SK-N-SH (cell line): ENCODE data around the gene EIF5. TPM values are rescaled to one million over a fixed set of nuclear protein-coding genes. Genes with fewer than 3 reads are reported as not detected.

ENCODE experiments used
- CTCF ChIA-PET: fragments of 300-600, 350-600 bp; formaldehyde crosslinking; extraction: SDS; loops from one replicate; lab custom pipeline; 2021; lab: Yijun Ruan, JAX
- POLR2A ChIA-PET: fragments of 350-600 bp; sonication (Branson Sonifier 250); formaldehyde crosslinking; extraction: SDS; loops from one replicate; lab custom pipeline; 2020; ENCODE audit warnings: antibody characterized with exemption, inconsistent platforms; lab: Yijun Ruan, JAX
- DNase-seq: peaks from one replicate; pipeline ENCODE4 v3.0.0; 2012
- H2AFZ ChIP-seq: fragments of 200-600 bp; sonication (generic); 2 replicates; pipeline ENCODE4 v1.8.1; 2016; ENCODE audit warnings: antibody characterized with exemption, mild to moderate bottlenecking, low read depth
- H3F3A ChIP-seq: fragments of 200-600 bp; sonication (generic); replicated peaks from 2 replicates; pipeline ENCODE3; 2016; ENCODE audit warnings: antibody characterized with exemption, mild to moderate bottlenecking; ENCODE audit not compliant: insufficient read depth
- H3K27ac ChIP-seq, 2 experiments: fragments of 200-500 bp in 1 of 2; fragments of 200-600 bp in 1 of 2; sonication (Bioruptor generic) in 1 of 2; sonication (generic), shearing (Covaris generic) in 1 of 2; 2 replicates each; pipeline versions ENCODE4 v1.5.1 to v1.6.1; 2014 to 2016; ENCODE audit warnings: low read depth in 2 of 2, inconsistent platforms in 1 of 2, low read length in 1 of 2, mild to moderate bottlenecking in 1 of 2, mixed read lengths in 1 of 2
- H3K27me3 ChIP-seq: fragments of 200-600 bp; sonication (generic), shearing (Covaris generic); 2 replicates; pipeline ENCODE4 v1.6.1; 2016; ENCODE audit warnings: mixed run types; ENCODE audit not compliant: insufficient read depth
- H3K36me3 ChIP-seq, 2 experiments: fragments of 200-500 bp in 1 of 2; fragments of 200-600 bp in 1 of 2; sonication (Bioruptor generic) in 1 of 2; sonication (generic) in 1 of 2; replicated peaks in 1 of 2; 2 replicates each; pipeline versions ENCODE3 to v1.5.1; 2014 to 2016; ENCODE audit warnings: low read length in 1 of 2, mild to moderate bottlenecking in 1 of 2; ENCODE audit not compliant: insufficient read depth in 2 of 2, control insufficient read depth in 1 of 2
- H3K4me1 ChIP-seq, 2 experiments: fragments of 200-500 bp in 1 of 2; fragments of 200-600 bp in 1 of 2; sonication (Bioruptor generic) in 1 of 2; sonication (generic), shearing (Covaris generic) in 1 of 2; 2 replicates each; pipeline versions ENCODE4 v1.5.1 to v1.6.1; 2014 to 2016; ENCODE audit warnings: low read depth in 1 of 2, low read length in 1 of 2, mixed run types in 1 of 2; ENCODE audit not compliant: insufficient read depth in 2 of 2, control insufficient read depth in 1 of 2
- H3K4me2 ChIP-seq: fragments of 200-600 bp; sonication (generic), shearing (Covaris generic); 2 replicates; pipeline ENCODE4 v1.6.1; 2017; ENCODE audit warnings: mixed run types
- H3K4me3 ChIP-seq, 2 experiments: fragments of 200-500 bp in 1 of 2; fragments of 200-600 bp in 1 of 2; sonication (Bioruptor generic) in 1 of 2; sonication (generic), shearing (Covaris generic) in 1 of 2; 2 replicates each; pipeline versions ENCODE4 v1.5.1 to v1.8.1; 2014 to 2016; ENCODE audit warnings: low read depth in 2 of 2, inconsistent platforms in 1 of 2, low read length in 1 of 2, mild to moderate bottlenecking in 1 of 2, mixed read lengths in 1 of 2, moderate library complexity in 1 of 2
- H3K79me2 ChIP-seq: fragments of 200-600 bp; sonication (generic); 2 replicates; pipeline ENCODE4 v1.8.1; 2017; ENCODE audit warnings: mild to moderate bottlenecking; ENCODE audit not compliant: insufficient read depth
- H3K9ac ChIP-seq: fragments of 200-600 bp; sonication (generic); 2 replicates; pipeline ENCODE4 v1.6.1; 2017; ENCODE audit warnings: mixed run types
- H3K9me2 ChIP-seq: fragments of 200-600 bp; sonication (generic); 2 replicates; pipeline ENCODE4 v1.6.1; 2017; ENCODE audit warnings: mixed run types
- H3K9me3 ChIP-seq: fragments of 200-600 bp; sonication (generic); 2 replicates; pipeline ENCODE4 v1.6.1; 2017; ENCODE audit warnings: mixed run types, mild to moderate bottlenecking, moderate library complexity
- H4K20me1 ChIP-seq: fragments of 200-600 bp; sonication (generic); 2 replicates; pipeline ENCODE4 v1.6.1; 2017; ENCODE audit warnings: mild to moderate bottlenecking, mixed run types; ENCODE audit not compliant: insufficient read depth
- ELF1 ChIP-seq: IDR thresholded peaks from 2 replicates; pipeline ENCODE4 v1.4.0; 2012
- EP300 ChIP-seq, 2 experiments: IDR thresholded peaks; 2 replicates each; pipeline versions ENCODE4 v1.4.0 to v1.6.1; 2012; ENCODE audit warnings: borderline replicate concordance in 1 of 2, low read depth in 1 of 2, low read length in 1 of 2
- EZH2phosphoT487 ChIP-seq: fragments of 200-600 bp; sonication (generic); IDR thresholded peaks from 2 replicates; pipeline ENCODE4 v1.6.1; 2017; ENCODE audit warnings: low read depth, mixed run types, mild to moderate bottlenecking, antibody characterized with exemption, moderate library complexity, borderline replicate concordance
- FOSL2 ChIP-seq: IDR thresholded peaks from 2 replicates; pipeline ENCODE4 v1.4.0; 2012; ENCODE audit warnings: low read depth, mild to moderate bottlenecking, moderate library complexity, borderline replicate concordance
- GATA2 ChIP-seq: sonication (generic); formaldehyde crosslinking; IDR thresholded peaks from 2 replicates; pipeline ENCODE4 v1.5.0; 2020; ENCODE audit warnings: mild to moderate bottlenecking, missing genetic modification reagents
- MXI1 ChIP-seq: IDR thresholded peaks from 2 replicates; pipeline ENCODE4 v1.6.1; 2012; ENCODE audit warnings: mild to moderate bottlenecking, low read depth, low read length, improper control_type of control experiment
- NFIC ChIP-seq: IDR thresholded peaks from 2 replicates; pipeline ENCODE4 v1.4.0; 2012; ENCODE audit warnings: borderline replicate concordance
- POLR2AphosphoS5 ChIP-seq: IDR thresholded peaks from 2 replicates; pipeline ENCODE4 v1.6.1; 2012; ENCODE audit warnings: low read depth, low read length
- RAD21 ChIP-seq: IDR thresholded peaks from 2 replicates; pipeline ENCODE4 v1.6.1; 2012; ENCODE audit warnings: mild to moderate bottlenecking, low read length
- RCOR1 ChIP-seq: fragments of 150-350 bp; IDR thresholded peaks from 2 replicates; pipeline ENCODE4 v1.6.1; 2017; ENCODE audit warnings: antibody characterized with exemption, low read length
- RXRA ChIP-seq: IDR thresholded peaks from 2 replicates; pipeline ENCODE4 v1.4.0; 2012; ENCODE audit warnings: low read depth, mild to moderate bottlenecking, borderline replicate concordance
- TAF1 ChIP-seq: IDR thresholded peaks from 2 replicates; pipeline ENCODE4 v1.6.1; 2012; ENCODE audit warnings: low read depth, mild to moderate bottlenecking, low read length, moderate library complexity, borderline replicate concordance
- WGBS: methylation state at CpG from one replicate; pipeline ENCODE4 v1.1.6; 2017; ENCODE audit warnings: low lambda C conversion rate; 5-methylcytosine and 5-hydroxymethylcytosine counted together
- polyA plus RNA-seq, 3 experiments: library from polyadenylated mRNA; depleted of rRNA; stranded (reverse); fragments of >200 nt; gene quantifications; 2 replicates each; pipeline ENCODE4 v1.2.3, GENCODE V29; 2012
- TF ChIP-seq, protein P1 (sequence below): IDR thresholded peaks from 2 replicates; pipeline ENCODE4 v1.6.1; 2012; ENCODE audit warnings: mild to moderate bottlenecking, low read depth, low read length, moderate library complexity
- TF ChIP-seq, protein P2 (sequence below): IDR thresholded peaks from 2 replicates; pipeline ENCODE4 v1.4.0; 2012; ENCODE audit warnings: low read depth
- TF ChIP-seq, protein P3 (sequence below): IDR thresholded peaks from 2 replicates; pipeline ENCODE4; 2012
- TF ChIP-seq, protein P4 (sequence below): IDR thresholded peaks from 2 replicates; pipeline ENCODE4 v1.4.0; 2012; ENCODE audit warnings: low read depth, borderline replicate concordance

EIF5 gene
- polyA plus RNA-seq, 1 of the 3 experiments (the other 2 are of a cell fraction), result 127 TPM

DNA sequence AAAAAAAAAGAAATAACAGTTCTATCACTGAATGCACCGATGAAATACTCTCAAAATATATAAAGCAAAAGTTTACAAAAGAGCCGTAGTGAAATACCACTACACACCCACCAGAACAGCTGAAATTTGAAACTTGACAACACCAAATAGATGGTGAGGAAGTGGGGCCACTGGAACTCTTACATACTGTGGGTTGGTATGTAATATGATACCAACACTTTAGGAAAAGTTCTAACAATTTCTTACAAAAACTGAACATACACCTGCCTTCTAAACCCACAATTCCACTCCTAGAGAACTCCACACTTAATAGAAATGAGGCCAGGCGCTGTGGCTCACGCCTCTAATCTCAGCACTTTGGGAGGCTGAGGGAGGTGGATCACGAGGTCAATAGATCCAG is 14.1 kb downstream of the EIF5 start:
- DNase-seq, result no peak
- no peaks in the 10 kb centered on the region for H4K20me1 ChIP-seq
- ChIA-PET CTCF (interaction anchor here (1.1 kb wide), 1 partner anchor 42 kb away, joined by 3 read pairs; no protein-coding TSS in a partner anchor), POLR2A (interaction anchor here (1.2 kb wide), 1 partner anchor 13 kb away, joined by 3 read pairs; no protein-coding TSS in a partner anchor)
- H3K79me2 ChIP-seq, result no peaks in the 10 kb centered on the region
- H3K9ac ChIP-seq, result no peak overlapping the region
- H2AFZ ChIP-seq, result no peak overlapping the region
- H3K27me3 ChIP-seq, result no peaks in the 10 kb centered on the region
- no peak for TF ChIP-seq GATA2 (CRISPR knock-in tag)
- no peak for TF ChIP-seq FOSL2
- TF ChIP-seq, protein P1, sequence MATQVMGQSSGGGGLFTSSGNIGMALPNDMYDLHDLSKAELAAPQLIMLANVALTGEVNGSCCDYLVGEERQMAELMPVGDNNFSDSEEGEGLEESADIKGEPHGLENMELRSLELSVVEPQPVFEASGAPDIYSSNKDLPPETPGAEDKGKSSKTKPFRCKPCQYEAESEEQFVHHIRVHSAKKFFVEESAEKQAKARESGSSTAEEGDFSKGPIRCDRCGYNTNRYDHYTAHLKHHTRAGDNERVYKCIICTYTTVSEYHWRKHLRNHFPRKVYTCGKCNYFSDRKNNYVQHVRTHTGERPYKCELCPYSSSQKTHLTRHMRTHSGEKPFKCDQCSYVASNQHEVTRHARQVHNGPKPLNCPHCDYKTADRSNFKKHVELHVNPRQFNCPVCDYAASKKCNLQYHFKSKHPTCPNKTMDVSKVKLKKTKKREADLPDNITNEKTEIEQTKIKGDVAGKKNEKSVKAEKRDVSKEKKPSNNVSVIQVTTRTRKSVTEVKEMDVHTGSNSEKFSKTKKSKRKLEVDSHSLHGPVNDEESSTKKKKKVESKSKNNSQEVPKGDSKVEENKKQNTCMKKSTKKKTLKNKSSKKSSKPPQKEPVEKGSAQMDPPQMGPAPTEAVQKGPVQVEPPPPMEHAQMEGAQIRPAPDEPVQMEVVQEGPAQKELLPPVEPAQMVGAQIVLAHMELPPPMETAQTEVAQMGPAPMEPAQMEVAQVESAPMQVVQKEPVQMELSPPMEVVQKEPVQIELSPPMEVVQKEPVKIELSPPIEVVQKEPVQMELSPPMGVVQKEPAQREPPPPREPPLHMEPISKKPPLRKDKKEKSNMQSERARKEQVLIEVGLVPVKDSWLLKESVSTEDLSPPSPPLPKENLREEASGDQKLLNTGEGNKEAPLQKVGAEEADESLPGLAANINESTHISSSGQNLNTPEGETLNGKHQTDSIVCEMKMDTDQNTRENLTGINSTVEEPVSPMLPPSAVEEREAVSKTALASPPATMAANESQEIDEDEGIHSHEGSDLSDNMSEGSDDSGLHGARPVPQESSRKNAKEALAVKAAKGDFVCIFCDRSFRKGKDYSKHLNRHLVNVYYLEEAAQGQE, result no peak
- TF ChIP-seq, protein P2, sequence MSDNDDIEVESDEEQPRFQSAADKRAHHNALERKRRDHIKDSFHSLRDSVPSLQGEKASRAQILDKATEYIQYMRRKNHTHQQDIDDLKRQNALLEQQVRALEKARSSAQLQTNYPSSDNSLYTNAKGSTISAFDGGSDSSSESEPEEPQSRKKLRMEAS, result no peak
- no peak for TF ChIP-seq RCOR1
- no peak for TF ChIP-seq TAF1
- no peak overlapping the region for H3K4me2 ChIP-seq
- H3K36me3 ChIP-seq, result peaks cover 19 to 20% of the 10 kb centered on the region in 2 experiments
- H3K4me1 ChIP-seq, result no peaks in the 10 kb centered on the region
- H3K9me3 ChIP-seq, result no peaks in the 10 kb centered on the region
- H3K27ac ChIP-seq, result no peak overlapping the region
- no peak overlapping the region for H3K4me3 ChIP-seq
- 79% methylated on average over 5 of the region's 5 CpGs for WGBS
- peaks cover 32% of the 10 kb centered on the region for H3F3A ChIP-seq
- no peaks in the 10 kb centered on the region for H3K9me2 ChIP-seq

DNA sequence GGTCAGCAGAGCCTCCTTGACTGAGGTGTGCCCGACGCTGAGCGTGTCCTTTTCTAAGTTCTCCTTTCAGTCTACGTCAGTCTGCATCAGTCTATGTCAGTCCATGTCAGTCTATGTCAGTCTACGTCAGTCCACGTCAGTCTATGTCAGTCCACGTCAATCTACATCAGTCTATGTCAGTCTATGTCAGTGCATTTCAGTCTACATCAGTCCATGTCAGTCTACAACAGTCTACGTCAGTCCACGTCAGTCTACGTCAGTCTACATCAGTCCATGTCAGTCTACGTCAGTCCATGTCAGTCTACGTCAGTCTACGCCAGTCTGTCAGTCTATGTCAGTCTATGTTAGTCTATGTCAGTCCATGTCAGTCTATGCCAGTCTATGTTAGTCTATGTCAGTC is 15.9 kb downstream of the EIF5 start:
- Histone ChIP-seq H3K27ac (no peak overlapping the region), H3K9me2 (no peaks in the 10 kb centered on the region), H3K36me3 (peaks cover 1 to 2% of the 10 kb centered on the region in 2 experiments), H3K4me3 (no peak overlapping the region), H3K9ac (no peak overlapping the region), H3K79me2 (no peaks in the 10 kb centered on the region), H3F3A (peaks cover 14% of the 10 kb centered on the region), H3K4me2 (no peak overlapping the region), H4K20me1 (no peaks in the 10 kb centered on the region), H2AFZ (no peak overlapping the region), H3K27me3 (no peaks in the 10 kb centered on the region), H3K4me1 (peaks cover 0 to 3% of the 10 kb centered on the region in 2 experiments; a peak in 1 of 4 replicates), H3K9me3 (no peaks in the 10 kb centered on the region)
- POLR2A ChIA-PET, result no interaction called here
- CTCF ChIA-PET, result interaction anchor here (0.6 to 0.7 kb wide), 2 partner anchors 149 to 421 kb away, joined by 3 to 4 read pairs; no protein-coding TSS in a partner anchor
- WGBS, result 95% methylated on average over 13 of the region's 13 CpGs
- no peak for DNase-seq
- TF ChIP-seq NFIC, result no peak
- TF ChIP-seq MXI1, result no peak
- TF ChIP-seq RAD21, result no peak
- TF ChIP-seq, protein P3, sequence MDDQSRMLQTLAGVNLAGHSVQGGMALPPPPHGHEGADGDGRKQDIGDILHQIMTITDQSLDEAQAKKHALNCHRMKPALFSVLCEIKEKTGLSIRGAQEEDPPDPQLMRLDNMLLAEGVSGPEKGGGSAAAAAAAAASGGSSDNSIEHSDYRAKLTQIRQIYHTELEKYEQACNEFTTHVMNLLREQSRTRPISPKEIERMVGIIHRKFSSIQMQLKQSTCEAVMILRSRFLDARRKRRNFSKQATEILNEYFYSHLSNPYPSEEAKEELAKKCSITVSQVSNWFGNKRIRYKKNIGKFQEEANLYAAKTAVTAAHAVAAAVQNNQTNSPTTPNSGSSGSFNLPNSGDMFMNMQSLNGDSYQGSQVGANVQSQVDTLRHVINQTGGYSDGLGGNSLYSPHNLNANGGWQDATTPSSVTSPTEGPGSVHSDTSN, result no peak
- TF ChIP-seq EP300 (IDR thresholded peaks at IDR 0.05; ENCODE audit: borderline replicate concordance in 1 of 2, low read depth in 1 of 2, low read length in 1 of 2), result no peak
- TF ChIP-seq TAF1, result no peak
- no peak for TF ChIP-seq POLR2AphosphoS5
- TF ChIP-seq ELF1, result no peak
- TF ChIP-seq RXRA, result no peak
- TF ChIP-seq, protein P1, result no peak
- TF ChIP-seq, protein P4, sequence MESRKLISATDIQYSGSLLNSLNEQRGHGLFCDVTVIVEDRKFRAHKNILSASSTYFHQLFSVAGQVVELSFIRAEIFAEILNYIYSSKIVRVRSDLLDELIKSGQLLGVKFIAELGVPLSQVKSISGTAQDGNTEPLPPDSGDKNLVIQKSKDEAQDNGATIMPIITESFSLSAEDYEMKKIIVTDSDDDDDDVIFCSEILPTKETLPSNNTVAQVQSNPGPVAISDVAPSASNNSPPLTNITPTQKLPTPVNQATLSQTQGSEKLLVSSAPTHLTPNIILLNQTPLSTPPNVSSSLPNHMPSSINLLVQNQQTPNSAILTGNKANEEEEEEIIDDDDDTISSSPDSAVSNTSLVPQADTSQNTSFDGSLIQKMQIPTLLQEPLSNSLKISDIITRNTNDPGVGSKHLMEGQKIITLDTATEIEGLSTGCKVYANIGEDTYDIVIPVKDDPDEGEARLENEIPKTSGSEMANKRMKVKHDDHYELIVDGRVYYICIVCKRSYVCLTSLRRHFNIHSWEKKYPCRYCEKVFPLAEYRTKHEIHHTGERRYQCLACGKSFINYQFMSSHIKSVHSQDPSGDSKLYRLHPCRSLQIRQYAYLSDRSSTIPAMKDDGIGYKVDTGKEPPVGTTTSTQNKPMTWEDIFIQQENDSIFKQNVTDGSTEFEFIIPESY, result no peak
- TF ChIP-seq EZH2phosphoT487, result no peak
